ENCODE measurements around the gene KREMEN2. TPM values are rescaled to one million over a fixed set of nuclear protein-coding genes. Genes with fewer than 3 reads are reported as not detected.

Gene KREMEN2
- total and polyA plus RNA-seq, 2 of the 13 experiments (the other 11 are each of a cell fraction or from before 2014, with no cell fraction given) = 0.48 to 1.2 TPM

- no peak for TF ChIP-seq ZNF282 (IDR thresholded peaks at IDR 0.05; ENCODE audit: partially characterized antibody)
- peak; percentile 70; the same call in 1 of the 2 replicates for TF ChIP-seq POLR2G (IDR thresholded peaks at IDR 0.05; ENCODE audit: low read depth, low read length)
- no peak for TF ChIP-seq KLF9 (CRISPR knock-in tag; IDR thresholded peaks at IDR 0.05; ENCODE audit: low read depth)
- TF ChIP-seq MTA1 (CRISPR knock-in tag; IDR thresholded peaks at IDR 0.05; ENCODE audit: borderline replicate concordance) = no peak
- no peak for TF ChIP-seq ZSCAN30 (CRISPR knock-in tag; IDR thresholded peaks at IDR 0.05)
- no peak for TF ChIP-seq NFE2 (CRISPR knock-in tag; IDR thresholded peaks at IDR 0.05)
- no peak for TF ChIP-seq MLLT10 (CRISPR knock-in tag; IDR thresholded peaks at IDR 0.05)
- no peak for TF ChIP-seq TFDP1 (CRISPR knock-in tag; IDR thresholded peaks at IDR 0.05; ENCODE audit: borderline replicate concordance)
- TF ChIP-seq ZUFSP (CRISPR knock-in tag; IDR thresholded peaks at IDR 0.05; ENCODE audit: borderline replicate concordance) = no peak
- TF ChIP-seq ZNF430 (CRISPR knock-in tag; IDR thresholded peaks at IDR 0.05) = peak; percentile 22; the same call in 1 of the 2 replicates
- no peak for TF ChIP-seq ZNF280B (CRISPR knock-in tag; IDR thresholded peaks at IDR 0.05; ENCODE audit: borderline replicate concordance)
- TF ChIP-seq TAF15 (IDR thresholded peaks at IDR 0.05; ENCODE audit: low read depth, low read length, poor library complexity, severe bottlenecking) = no peak
- no peak for TF ChIP-seq PAX8 (CRISPR knock-in tag; IDR thresholded peaks at IDR 0.05; ENCODE audit: borderline replicate concordance)
- no peak for TF ChIP-seq ZNF549 (CRISPR knock-in tag; IDR thresholded peaks at IDR 0.05)
- TF ChIP-seq TEF (CRISPR knock-in tag; IDR thresholded peaks at IDR 0.05) = no peak
- no peak for TF ChIP-seq ZZZ3 (CRISPR knock-in tag; IDR thresholded peaks at IDR 0.05; ENCODE audit: borderline replicate concordance)
- TF ChIP-seq TARDBP (CRISPR knock-in tag; IDR thresholded peaks at IDR 0.05) = no peak
- TF ChIP-seq SRSF9 (IDR thresholded peaks at IDR 0.05; ENCODE audit: borderline replicate concordance, insufficient read depth, low read depth, low read length, poor library complexity, severe bottlenecking) = no peak
- TF ChIP-seq HOXA7 (CRISPR knock-in tag; IDR thresholded peaks at IDR 0.05) = no peak
- no peak for TF ChIP-seq ZNF83 (CRISPR knock-in tag; IDR thresholded peaks at IDR 0.05; ENCODE audit: borderline replicate concordance)
- no peak for TF ChIP-seq GTF2F1 (IDR thresholded peaks at IDR 0.05; ENCODE audit: low read length)
- TF ChIP-seq SALL2 (CRISPR knock-in tag; IDR thresholded peaks at IDR 0.05) = peak; percentile 73; the same call in 1 of the 2 replicates
- TF ChIP-seq ATF4 (CRISPR knock-in tag; IDR thresholded peaks at IDR 0.05) = no peak
These were observed 5.8 kb downstream of the KREMEN2 start (continued) for GRCh38 chr16:2969545-2970521.

All from HepG2 (cell line).